HL-60 (cell line): ENCODE data around the gene BTBD10.
A peak's percentile ranks its signal among the peaks of the same experiment; 100 is the strongest.

Experiments used
- DNase-seq, 2 experiments: peaks; one replicate each; pipeline ENCODE4 v3.0.0-alpha.2; 2010 to 2020; ENCODE audit warnings: low read depth in 1 of 2, low spot score in 1 of 2
- H3K27ac ChIP-seq: fragments of 250-450 bp; sonication (Bioruptor Pico); replicated peaks from 2 replicates; pipeline ENCODE4 v1.5.1; 2020; ENCODE audit warnings: mild to moderate bottlenecking, moderate library complexity
- H3K27me3 ChIP-seq: fragments of 250-450 bp; sonication (Bioruptor Pico); 2 replicates; pipeline ENCODE4 v1.5.1; 2021; ENCODE audit warnings: mild to moderate bottlenecking, moderate library complexity; ENCODE audit not compliant: insufficient read depth, poor library complexity, severe bottlenecking
- H3K4me3 ChIP-seq: replicated peaks from 2 replicates; pipeline ENCODE4 v1.5.1; 2011; ENCODE audit warnings: mild to moderate bottlenecking, control low read depth, low read length; ENCODE audit not compliant: insufficient read depth
- GABPA ChIP-seq: IDR thresholded peaks from 2 replicates; pipeline ENCODE4 v1.6.1; 2012; ENCODE audit warnings: low read depth
- POLR2AphosphoS5 ChIP-seq: IDR thresholded peaks from 2 replicates; pipeline ENCODE4 v1.6.1; 2012; ENCODE audit warnings: low read depth
- SPI1 ChIP-seq: IDR thresholded peaks from 2 replicates; pipeline ENCODE4 v1.6.1; 2012; ENCODE audit warnings: low read depth, mild to moderate bottlenecking, borderline replicate concordance
- TF ChIP-seq, protein P1 (sequence below): IDR thresholded peaks from 2 replicates; pipeline ENCODE4 v1.6.1; 2012; ENCODE audit warnings: low read depth; ENCODE audit not compliant: insufficient replicate concordance
- TF ChIP-seq, protein P2 (sequence below): IDR thresholded peaks from one replicate; pipeline ENCODE4 v1.5.1; 2011; ENCODE audit warnings: low read length, control low read depth, inconsistent platforms; ENCODE audit not compliant: insufficient read depth

The BTBD10 gene

DNA sequence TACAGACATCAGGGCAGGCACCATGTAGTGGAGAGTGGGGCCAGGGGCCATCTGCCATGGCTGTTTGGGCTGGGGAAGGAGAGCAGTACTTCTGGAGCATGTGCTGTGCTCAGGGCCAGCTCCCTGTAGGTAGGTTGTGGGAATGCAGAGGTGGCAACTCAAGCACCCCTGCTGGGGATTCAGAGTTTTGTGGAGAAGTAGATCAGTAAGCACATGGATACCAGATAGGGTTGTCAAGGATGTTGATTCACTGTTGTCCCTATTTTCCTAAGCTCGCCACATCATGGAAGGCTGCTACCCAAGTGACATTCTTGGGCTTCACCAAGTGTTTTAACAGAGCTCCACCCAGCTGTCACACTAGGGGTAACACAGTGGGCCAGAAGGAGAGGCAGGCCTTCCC is 118.2 kb downstream of the BTBD10 start:
- TF ChIP-seq, protein P1, sequence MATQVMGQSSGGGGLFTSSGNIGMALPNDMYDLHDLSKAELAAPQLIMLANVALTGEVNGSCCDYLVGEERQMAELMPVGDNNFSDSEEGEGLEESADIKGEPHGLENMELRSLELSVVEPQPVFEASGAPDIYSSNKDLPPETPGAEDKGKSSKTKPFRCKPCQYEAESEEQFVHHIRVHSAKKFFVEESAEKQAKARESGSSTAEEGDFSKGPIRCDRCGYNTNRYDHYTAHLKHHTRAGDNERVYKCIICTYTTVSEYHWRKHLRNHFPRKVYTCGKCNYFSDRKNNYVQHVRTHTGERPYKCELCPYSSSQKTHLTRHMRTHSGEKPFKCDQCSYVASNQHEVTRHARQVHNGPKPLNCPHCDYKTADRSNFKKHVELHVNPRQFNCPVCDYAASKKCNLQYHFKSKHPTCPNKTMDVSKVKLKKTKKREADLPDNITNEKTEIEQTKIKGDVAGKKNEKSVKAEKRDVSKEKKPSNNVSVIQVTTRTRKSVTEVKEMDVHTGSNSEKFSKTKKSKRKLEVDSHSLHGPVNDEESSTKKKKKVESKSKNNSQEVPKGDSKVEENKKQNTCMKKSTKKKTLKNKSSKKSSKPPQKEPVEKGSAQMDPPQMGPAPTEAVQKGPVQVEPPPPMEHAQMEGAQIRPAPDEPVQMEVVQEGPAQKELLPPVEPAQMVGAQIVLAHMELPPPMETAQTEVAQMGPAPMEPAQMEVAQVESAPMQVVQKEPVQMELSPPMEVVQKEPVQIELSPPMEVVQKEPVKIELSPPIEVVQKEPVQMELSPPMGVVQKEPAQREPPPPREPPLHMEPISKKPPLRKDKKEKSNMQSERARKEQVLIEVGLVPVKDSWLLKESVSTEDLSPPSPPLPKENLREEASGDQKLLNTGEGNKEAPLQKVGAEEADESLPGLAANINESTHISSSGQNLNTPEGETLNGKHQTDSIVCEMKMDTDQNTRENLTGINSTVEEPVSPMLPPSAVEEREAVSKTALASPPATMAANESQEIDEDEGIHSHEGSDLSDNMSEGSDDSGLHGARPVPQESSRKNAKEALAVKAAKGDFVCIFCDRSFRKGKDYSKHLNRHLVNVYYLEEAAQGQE = no peak
- TF ChIP-seq SPI1 (no peak), POLR2AphosphoS5 (no peak), GABPA (no peak)
- TF ChIP-seq, protein P2, sequence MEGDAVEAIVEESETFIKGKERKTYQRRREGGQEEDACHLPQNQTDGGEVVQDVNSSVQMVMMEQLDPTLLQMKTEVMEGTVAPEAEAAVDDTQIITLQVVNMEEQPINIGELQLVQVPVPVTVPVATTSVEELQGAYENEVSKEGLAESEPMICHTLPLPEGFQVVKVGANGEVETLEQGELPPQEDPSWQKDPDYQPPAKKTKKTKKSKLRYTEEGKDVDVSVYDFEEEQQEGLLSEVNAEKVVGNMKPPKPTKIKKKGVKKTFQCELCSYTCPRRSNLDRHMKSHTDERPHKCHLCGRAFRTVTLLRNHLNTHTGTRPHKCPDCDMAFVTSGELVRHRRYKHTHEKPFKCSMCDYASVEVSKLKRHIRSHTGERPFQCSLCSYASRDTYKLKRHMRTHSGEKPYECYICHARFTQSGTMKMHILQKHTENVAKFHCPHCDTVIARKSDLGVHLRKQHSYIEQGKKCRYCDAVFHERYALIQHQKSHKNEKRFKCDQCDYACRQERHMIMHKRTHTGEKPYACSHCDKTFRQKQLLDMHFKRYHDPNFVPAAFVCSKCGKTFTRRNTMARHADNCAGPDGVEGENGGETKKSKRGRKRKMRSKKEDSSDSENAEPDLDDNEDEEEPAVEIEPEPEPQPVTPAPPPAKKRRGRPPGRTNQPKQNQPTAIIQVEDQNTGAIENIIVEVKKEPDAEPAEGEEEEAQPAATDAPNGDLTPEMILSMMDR = no peak
- no peak overlapping the region for H3K4me3 ChIP-seq
- no peak overlapping the region for H3K27ac ChIP-seq
- H3K27me3 ChIP-seq = no peaks in the 10 kb centered on the region
- DNase-seq = no peak

DNA sequence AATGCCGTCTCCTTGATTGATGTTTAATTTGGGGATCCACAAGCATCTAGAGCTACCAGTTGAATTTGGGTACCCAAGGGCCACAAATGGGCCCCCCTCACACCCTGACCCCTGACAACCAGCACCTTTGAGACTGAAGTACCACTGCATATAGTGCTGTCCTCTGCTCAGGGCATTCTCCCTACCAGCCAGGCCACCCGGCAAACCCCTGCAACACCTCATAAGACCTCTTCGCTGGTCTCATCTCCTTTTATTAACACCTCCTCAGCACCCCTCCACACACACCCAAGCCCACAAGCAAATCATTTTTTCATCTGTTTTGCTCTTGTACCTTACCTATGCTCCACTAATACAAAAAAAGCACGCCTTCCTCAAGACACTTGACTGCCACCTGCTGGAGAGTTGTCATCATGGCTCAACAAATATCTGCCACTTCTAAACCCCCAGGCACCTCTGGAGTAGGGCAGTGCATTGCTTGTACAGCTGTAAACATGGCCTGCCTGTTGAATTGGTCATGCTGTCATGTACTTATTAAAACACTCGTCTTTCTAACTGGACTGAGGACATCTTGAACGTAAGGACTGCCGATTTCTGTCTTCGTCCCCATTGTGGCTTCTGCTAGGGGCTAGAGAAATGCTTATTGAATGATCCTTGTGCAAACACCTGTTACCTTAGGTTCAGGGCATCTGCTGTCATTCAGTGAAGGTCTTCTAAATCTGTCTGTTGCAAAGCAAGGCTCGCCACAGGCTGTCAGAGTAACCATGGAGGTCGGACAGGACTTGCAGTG is 118.9 kb downstream of the BTBD10 start:
- peak; percentile 36 to 61 for DNase-seq
- TF ChIP-seq GABPA = no peak
- no peak for TF ChIP-seq SPI1
- TF ChIP-seq, protein P2 = peak; percentile 62

DNA sequence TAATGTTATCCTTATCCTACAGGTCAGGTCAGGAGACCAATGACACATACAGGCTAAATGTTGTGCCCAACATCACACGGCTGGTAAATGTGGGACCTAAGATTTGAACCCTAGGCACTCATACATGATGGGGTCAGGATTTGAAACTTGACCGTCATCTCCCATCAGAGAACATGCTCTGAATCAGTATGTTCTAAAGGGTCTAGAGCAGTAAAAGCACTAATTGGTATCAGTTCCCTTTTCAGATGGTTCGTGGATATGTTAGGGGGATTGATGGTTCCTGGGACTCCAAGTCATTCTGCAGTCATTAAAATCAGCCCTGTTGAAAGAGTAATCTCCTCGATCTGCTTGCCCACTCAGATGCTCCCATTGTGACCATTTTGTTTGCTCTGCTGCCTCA is 120.0 kb downstream of the BTBD10 start:
- no peak for DNase-seq
- TF ChIP-seq GABPA = no peak
- no peak overlapping the region for H3K27ac ChIP-seq
- no peaks in the 10 kb centered on the region for H3K27me3 ChIP-seq
- no peak overlapping the region for H3K4me3 ChIP-seq

More for the DNA sequence above, 118.9 kb downstream of the BTBD10 start:
- Histone ChIP-seq H3K4me3 (no peak overlapping the region), H3K27ac (no peak overlapping the region), H3K27me3 (no peaks in the 10 kb centered on the region)

DNA sequence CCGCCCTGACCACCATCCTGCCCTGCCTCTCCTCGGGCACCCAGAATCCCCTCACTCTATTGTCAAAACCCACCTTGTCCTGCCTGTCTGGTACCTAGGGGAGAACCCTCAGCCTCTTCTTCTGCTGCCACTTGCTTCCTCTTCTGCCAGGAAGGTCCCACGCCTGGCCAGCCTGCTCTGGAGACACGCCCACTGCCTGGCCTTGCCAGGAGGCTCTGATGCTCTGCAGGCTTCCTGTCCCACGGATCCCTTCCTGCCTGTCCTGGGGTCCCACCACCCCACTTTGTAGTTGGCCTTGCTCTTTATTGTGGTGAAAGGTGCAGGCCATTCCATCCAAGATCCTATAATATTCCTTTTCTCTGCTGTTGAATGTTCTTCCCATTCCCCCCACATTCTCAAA is 122.0 kb downstream of the BTBD10 start:
- H3K4me3 ChIP-seq = no peak overlapping the region
- peak in 1 of 2 experiments; percentile 31 for DNase-seq
- TF ChIP-seq, protein P1 = no peak
- no peak for TF ChIP-seq SPI1
- TF ChIP-seq POLR2AphosphoS5 = no peak
- TF ChIP-seq GABPA = no peak
- TF ChIP-seq, protein P2 = no peak
- H3K27me3 ChIP-seq = no peaks in the 10 kb centered on the region
- no peak overlapping the region for H3K27ac ChIP-seq
